Tibial nerve (tissue), 4 donors: ENCODE data around the gene MARS2.

ENCODE experiments used
- EP300 ChIP-seq, 2 donors: sonication (generic); formaldehyde crosslinking; IDR thresholded peaks; one replicate each; pipeline ENCODE4 v1.6.1; 2017; ENCODE audit warnings: antibody characterized with exemption in 2 of 2, mild to moderate bottlenecking in 1 of 2
- POLR2A ChIP-seq, 2 donors: fragments of 450-650 bp; IDR thresholded peaks; one replicate each; pipeline ENCODE4 v1.6.1; 2017; ENCODE audit warnings: antibody characterized with exemption in 2 of 2, mild to moderate bottlenecking in 2 of 2, moderate library complexity in 2 of 2
- TF ChIP-seq, protein P1 (sequence below), 5 experiments: fragments of 200-600 bp in 3 of 5; fragments of 450-650 bp in 2 of 5; sonication (generic) in 3 of 5; IDR thresholded peaks; one replicate each; pipeline ENCODE4 v1.5.1; 2016 to 2019; ENCODE audit warnings: antibody characterized with exemption in 5 of 5, mild to moderate bottlenecking in 3 of 5, moderate library complexity in 2 of 5

DNA sequence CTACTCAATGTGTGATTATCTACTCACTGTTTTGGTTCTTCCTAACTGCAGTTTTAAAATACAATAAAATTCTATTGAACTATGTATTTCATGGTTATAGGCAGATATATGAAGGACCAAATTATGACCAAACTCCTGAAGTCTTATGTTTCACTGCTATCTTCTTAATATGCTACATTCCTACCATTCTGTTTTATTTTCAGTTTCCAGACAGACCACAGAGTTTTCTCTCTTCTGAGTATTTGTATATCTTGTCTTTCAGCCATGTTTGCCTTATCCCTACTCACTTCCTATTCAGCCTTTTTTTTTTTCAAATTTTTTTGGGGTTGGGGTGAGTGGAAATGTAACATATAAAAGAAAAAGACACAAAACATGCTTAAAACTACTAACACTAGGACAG lies 36.1 kb upstream of the MARS2 start:
- TF ChIP-seq, protein P1, sequence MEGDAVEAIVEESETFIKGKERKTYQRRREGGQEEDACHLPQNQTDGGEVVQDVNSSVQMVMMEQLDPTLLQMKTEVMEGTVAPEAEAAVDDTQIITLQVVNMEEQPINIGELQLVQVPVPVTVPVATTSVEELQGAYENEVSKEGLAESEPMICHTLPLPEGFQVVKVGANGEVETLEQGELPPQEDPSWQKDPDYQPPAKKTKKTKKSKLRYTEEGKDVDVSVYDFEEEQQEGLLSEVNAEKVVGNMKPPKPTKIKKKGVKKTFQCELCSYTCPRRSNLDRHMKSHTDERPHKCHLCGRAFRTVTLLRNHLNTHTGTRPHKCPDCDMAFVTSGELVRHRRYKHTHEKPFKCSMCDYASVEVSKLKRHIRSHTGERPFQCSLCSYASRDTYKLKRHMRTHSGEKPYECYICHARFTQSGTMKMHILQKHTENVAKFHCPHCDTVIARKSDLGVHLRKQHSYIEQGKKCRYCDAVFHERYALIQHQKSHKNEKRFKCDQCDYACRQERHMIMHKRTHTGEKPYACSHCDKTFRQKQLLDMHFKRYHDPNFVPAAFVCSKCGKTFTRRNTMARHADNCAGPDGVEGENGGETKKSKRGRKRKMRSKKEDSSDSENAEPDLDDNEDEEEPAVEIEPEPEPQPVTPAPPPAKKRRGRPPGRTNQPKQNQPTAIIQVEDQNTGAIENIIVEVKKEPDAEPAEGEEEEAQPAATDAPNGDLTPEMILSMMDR (IDR thresholded peaks at IDR 0.05): no peak
- no peak for TF ChIP-seq POLR2A (IDR thresholded peaks at IDR 0.05)
- no peak for TF ChIP-seq EP300 (IDR thresholded peaks at IDR 0.05)
